ENCODE measurements around the gene FBXW2.
"Not testable (repeated sequence)": the region's sequence is repeated elsewhere in the genome, so short reads cannot be mapped to it uniquely, and the experiment has no call there.

The FBXW2 gene

DNA sequence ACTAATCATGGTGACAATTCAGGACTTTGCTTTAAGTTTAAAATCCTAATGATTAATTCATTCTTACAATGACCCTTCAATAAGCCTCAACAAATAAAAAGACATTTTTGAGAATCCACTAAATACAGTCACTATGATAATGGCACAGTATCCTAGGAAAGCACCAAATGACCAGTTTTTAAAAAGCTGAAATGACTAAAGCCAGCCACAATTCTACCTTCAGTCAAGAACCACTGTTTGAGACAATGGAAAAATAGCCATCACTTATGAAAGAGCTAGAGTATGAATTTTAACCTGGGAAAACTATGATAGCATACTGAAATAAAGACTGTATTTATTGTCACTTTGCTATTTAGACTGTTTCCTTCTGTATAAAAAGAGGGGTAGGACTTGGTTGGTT is 14.0 kb downstream of the FBXW2 start:
- FAIRE-seq (no peak), DNase-seq (ENCODE audit: low spot score) (no peak)

- FAIRE-seq, result no peak
- DNase-seq (ENCODE audit: low spot score), result no peak
These were observed 14.5 kb downstream of the FBXW2 start for GRCh38 chr9:120778758-120779157.

DNA sequence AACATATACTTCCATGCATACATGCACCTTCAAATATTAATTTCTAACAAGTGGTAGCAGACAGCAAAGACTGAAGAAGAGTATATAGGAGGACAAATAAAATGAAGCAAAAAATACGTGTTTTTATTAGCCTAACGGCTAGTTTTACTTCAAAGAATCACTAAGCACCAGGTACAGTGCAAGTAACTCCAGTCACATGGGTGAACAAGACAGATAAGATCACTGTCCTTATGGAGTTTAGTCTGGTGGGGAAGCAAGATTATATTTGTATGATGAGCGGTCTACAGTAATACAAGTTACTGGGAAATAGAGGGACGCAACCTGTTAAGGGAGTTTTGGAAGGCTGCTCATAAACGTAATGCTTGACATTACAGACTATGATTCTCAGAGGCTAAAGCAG is 16.0 kb downstream of the FBXW2 start:
- FAIRE-seq (no peak), DNase-seq (ENCODE audit: low spot score) (no peak)

GRCh38 chr9:120776788-120777187 is 16.4 kb downstream of the FBXW2 start:
- FAIRE-seq, result no peak

DNA sequence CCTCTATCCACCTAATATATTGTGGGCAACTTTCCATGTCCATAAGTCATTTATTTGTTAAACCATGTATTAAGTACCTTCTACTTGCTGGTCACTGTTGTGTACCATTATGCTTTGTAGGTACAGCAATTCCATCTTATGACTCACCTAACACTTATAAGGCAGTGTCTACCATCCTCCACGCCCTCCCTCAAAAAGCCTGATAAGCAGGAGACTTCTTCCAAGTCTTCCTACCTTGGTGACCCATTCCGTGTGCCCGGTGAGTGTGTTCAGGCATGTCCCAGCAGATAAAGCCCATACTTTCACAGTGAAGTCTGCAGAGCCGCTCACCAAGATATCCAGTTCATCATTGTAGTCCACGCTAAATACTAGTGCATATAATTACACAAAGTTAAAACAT is 17.4 kb downstream of the FBXW2 start:
- FAIRE-seq (no peak), DNase-seq (ENCODE audit: low spot score) (no peak)

More at GRCh38 chr9:120776788-120777187, 16.4 kb downstream of the FBXW2 start:
- DNase-seq (ENCODE audit: low spot score), result no peak

DNA sequence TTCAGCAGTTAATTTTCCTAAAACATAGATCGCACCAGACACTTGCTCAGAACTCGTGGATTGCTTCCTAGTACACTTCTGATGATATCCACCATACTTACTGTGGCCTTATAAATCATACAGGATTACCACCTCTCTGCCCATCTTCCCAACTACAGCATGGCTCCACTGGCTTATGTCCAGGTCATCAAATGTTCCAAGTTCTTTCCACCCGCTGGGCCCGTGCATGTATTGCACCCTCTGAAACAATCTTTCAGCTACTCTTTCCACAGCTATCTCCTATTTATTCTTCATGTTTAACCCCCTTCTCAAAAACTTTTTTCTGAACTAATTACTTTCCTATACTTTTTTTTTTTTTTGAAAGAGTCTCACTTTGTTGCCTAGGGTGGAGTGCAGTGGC is 18.5 kb downstream of the FBXW2 start:
- FAIRE-seq (no peak), DNase-seq (ENCODE audit: low spot score) (peak; percentile 4)

GRCh38 chr9:120773256-120773655 is 20.0 kb downstream of the FBXW2 start:
- no peak for FAIRE-seq
- DNase-seq (ENCODE audit: low spot score), result no peak

- no peak for DNase-seq (ENCODE audit: low spot score)
- FAIRE-seq, result no peak
These were observed 22.3 kb downstream of the FBXW2 start for GRCh38 chr9:120770931-120771330.

DNA sequence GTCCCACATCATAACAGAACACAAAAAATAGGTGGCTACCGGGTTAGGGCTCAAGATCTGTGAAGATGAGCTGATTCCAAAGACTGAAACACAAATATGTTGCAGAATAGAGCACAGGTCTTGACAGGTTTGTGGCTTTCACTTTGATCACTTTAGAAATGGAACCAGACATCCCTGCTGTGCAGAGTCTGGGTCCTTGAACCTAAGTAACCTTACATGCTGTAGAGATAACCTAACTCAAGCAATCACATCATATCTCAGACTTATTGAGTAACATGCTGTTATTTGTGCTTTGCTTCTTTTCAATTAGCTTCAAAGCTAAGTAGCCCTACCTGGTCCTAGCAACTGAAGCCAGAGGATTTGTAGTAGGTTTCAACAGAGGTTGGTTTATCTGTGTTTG is 24.3 kb downstream of the FBXW2 start:
- FAIRE-seq (no peak), DNase-seq (ENCODE audit: low spot score) (no peak)

GRCh38 chr9:120768247-120768646 is 25.0 kb downstream of the FBXW2 start:
- DNase-seq (ENCODE audit: low spot score) (no peak), FAIRE-seq (no peak)

DNA sequence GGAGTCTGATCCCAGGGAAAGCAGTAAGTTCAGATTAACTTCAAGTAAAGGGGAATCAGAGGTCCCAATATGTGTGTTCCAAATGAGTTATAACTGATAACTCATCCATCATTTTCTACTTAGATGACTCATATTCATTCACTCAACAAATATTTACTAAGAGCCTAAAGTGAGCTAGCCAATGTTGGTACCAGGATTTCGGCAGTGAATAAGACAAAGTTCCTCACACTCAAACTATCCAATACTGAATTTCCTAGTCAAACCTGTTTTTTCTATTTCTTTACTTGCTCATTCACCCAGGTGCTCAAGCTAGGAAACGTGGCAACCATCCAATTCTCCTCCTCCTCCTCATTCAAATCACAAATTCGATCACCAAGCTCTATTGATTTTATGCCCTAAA is 25.8 kb downstream of the FBXW2 start:
- no peak for FAIRE-seq
- DNase-seq (ENCODE audit: low spot score), result no peak

DNA sequence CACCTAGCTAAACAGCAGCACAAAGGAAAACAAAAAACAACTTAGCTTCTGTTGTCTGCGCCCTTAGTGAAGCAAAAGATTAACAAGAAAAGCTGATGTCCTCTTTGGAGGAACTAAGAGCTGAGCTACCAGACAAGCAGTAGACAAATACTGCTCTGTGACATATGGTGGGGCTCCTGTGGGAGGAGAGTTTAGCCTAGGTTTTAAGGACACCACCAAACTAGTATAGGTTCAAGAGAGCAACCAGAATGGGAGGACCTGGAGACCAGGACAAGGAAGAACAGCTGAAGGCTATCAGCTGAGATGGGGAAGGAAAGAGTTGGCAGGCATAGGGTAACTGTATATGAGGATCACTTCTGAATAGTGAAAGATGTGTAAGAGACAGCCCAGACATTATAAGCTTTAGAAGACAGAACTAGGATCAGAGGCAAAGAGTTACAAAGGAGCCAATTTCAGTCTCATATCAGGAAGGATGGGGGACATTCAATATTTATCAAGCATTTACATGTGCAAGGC is 27.2 kb downstream of the FBXW2 start:
- DNase-seq (ENCODE audit: low spot score), result no peak
- no peak for FAIRE-seq

DNA sequence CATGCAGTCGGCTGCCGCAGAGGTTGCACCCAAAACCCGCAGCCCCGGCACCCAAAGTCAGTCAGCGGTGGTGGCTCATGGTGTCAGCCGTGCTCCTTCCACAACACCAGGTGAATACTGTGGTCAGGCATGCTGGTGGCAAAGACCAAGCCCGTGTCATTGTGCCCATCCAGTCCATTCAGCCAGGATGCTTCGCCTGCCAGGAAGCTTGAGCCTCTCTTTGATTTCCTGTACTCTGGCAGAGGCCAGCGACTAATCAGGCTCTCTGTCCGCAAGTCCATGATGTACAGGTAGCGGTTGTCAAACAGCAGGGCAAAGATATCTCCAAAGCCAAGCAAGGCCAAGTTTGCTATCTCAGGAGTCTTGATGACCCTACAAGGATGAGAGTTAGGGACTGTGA is 28.7 kb downstream of the FBXW2 start:
- no peak for FAIRE-seq
- no peak for DNase-seq (ENCODE audit: low spot score)

- FAIRE-seq, result no peak
- no peak for DNase-seq (ENCODE audit: low spot score)
These were observed 32.2 kb downstream of the FBXW2 start for GRCh38 chr9:120761006-120761405.

DNA sequence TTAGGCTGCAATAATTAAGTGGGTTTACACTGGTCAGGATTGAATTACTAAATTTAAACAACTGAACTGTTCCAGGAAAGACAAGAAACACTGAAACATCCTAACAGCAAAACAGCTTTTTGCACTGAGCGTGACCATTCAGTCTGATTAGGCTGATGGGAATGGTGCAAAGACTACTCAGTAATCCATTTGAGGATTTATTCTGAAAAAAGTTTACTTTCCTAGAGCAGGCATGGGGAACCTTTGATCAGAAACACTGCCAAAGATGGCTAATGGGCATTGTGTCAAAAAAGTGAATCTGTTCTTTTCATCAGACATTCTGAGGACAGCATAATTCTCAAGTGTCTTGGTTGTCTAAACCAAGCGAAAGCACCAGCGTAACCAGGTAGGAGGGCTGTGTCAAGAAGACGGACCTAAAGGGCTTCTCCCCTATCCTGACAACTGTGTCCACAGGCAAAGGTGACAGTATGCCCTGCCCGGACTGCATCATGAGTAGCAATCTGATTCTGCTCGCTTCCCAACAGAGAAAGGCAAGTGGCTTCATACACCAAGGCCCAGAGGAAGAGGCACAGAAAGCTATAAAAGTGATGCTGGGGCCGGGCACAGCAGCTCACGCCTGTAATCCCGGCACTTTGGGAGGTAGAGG is 33.3 kb downstream of the FBXW2 start:
- no peak for FAIRE-seq
- no peak for DNase-seq (ENCODE audit: low spot score)

GRCh38 chr9:120758544-120758943 is 34.7 kb downstream of the FBXW2 start:
- no peak for DNase-seq (ENCODE audit: low spot score)
- FAIRE-seq, result no peak

GRCh38 chr9:120757026-120757913 is 35.9 kb downstream of the FBXW2 start:
- DNase-seq (ENCODE audit: low spot score), result no peak
- no peak for FAIRE-seq

- FAIRE-seq (no peak), DNase-seq (ENCODE audit: low spot score) (no peak)
These were observed 36.7 kb downstream of the FBXW2 start for GRCh38 chr9:120756531-120756930.

GRCh38 chr9:120755810-120756434 is 37.3 kb downstream of the FBXW2 start:
- peak; percentile 49 for DNase-seq (ENCODE audit: low spot score)
- FAIRE-seq, result no peak

- FAIRE-seq, result no peak
These were observed 38.2 kb downstream of the FBXW2 start for GRCh38 chr9:120755044-120755443.

DNA sequence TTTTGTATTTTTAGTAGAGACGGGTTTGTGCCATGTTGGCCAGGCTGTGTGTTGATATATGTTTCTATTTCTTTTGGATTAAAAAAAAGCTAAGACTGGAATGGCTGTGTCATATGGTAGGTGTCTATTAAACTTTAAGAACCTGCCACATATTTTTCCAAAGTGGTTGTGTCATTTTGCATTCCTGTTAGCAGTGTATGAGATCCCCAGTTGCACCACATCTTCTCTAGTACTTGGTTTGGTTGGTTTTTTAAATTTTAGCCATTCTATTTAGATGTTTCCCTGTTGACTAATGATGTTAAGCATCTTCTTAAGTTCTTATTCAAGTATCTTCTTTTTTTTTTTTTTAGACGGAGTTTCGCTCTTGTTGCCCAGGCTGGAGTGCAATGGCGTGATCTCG is 42.8 kb downstream of the FBXW2 start:
- DNase-seq (ENCODE audit: low spot score) (no peak), FAIRE-seq (no peak)

More at GRCh38 chr9:120755044-120755443, 38.2 kb downstream of the FBXW2 start:
- DNase-seq (ENCODE audit: low spot score), result no peak

DNA sequence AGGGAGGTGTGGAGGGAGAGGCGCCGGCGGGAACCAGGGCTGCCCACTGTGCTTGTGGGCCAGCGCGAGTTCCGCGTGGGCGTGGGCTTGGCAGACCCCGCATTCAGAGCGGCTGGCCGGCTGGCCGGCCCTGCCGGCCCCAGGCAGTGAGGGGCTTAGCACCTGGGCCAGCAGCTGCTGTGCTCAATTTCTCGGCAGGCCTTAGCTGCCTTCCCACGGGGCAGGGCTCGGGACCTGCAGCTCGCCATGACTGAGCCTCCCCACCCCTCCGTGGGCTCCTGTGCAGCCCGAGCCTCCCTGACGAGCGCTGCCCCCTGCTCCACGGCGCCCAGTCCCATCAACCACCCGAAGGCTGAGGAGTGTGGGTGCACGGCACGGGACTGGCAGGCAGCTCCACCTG is 46.9 kb downstream of the FBXW2 start:
- DNase-seq (ENCODE audit: low spot score), result not testable (repeated sequence)

More for the DNA sequence above, 46.9 kb downstream of the FBXW2 start:
- not testable (repeated sequence) for FAIRE-seq

All from urothelium cell line (cell line).